NK-92 treated with Interleukin-12 subunit alpha and Interleukin-12 subunit beta, amount 100 ng/mL, for 24 hours (cell line): ENCODE results near the gene HMG20B.
"Not testable (repeated sequence)": the region's sequence is repeated elsewhere in the genome, so short reads cannot be mapped to it uniquely, and the experiment has no call there.

Experiments
- DNase-seq: peaks from one replicate; lab custom pipeline; 2025; lab: John Stamatoyannopoulos, UW

HMG20B gene

GRCh38 chr19:3584036-3584802 lies 11.5 kb downstream of the HMG20B start:
- not testable (repeated sequence) for DNase-seq

DNA sequence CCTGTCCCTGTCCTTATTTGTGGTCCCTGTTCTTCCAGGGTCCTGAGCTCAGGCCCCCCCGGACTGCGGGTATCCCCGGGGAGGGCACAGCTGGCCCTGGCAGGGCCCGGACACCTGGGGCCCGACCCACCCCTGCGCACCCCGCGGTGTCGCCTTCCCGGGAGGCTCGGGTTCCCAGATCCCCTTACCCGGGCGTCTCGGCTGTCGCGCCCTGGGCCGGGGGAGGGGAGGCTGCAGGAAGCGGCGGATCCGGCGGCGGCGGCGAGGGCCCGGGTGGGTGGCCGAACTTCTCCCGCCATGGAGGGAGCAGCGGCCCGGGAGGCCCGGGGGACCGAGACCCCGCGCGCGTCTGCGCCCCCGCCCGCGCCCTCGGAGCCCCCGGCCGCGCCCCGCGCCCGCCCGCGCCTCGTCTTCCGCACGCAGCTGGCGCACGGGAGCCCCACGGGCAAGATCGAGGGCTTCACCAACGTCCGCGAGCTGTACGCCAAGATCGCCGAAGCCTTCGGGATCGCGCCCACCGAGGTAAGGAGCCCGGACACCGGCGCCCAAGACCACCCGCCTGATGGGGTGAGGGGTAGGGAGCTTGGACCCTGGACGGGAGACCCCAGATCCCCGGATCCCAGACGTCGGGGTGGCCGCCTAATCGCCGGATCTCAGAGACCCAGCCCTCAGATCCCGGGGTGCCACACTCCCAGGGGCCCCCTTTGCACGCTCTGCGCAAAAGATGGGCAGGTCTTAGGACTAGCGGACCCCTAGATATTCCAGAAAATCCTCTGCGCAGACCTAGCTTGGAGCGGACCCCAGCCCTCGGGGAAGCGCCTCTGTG lies 12.8 kb downstream of the HMG20B start, which contains the start of gene GIPC3:
Gene GIPC3, plus strand, starts transcription at position 178 of the 826 bp plus-strand sequence. Its CDS starts 120 bp downstream, at position 298.
- DNase-seq: no peak

DNA sequence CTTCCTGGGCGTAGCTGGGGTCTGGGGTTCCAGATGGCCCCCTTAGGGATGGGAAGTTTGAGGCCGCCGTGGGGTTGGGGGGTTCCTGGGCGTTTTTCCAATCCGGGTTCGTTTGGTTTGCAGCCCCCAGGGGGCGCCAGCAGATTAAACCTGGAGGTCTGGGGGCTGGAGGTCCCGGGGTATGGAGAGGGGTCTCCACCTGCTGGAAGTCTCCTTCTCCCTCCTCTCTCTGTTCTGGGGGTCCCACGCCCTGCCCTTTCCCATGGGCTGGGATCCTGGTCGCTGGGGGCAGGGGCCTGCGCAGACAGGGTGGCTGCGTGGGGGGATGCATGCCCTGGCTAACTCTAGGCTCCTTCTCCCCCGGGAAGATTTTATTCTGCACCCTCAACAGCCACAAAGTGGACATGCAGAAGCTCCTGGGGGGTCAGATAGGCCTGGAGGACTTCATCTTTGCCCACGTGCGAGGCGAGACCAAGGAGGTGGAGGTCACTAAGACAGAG lies 13.4 kb downstream of the HMG20B start:
- DNase-seq: no peak

- no peak for DNase-seq
These were observed 14.1 kb downstream of the HMG20B start for GRCh38 chr19:3586707-3587346.

DNA sequence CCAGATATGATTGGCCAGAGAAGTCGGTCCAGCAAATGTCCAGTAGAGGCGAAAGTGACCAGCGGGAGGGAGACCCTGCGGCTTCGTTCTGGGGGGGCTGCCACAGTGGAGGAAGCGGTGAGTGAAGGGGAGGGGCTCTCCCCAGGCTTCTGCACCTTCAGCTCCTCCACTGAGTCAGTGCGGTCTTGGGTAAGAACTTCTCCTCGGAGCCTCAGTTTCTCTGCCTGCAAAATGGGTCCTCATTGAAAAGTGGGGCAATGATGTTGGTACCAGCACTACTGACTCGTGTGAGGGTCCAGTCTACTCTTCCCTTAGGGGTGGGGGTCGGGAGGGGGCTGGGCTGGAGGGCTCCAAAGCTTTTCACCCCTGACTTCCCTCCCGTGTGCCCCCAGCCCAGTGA lies 16.7 kb downstream of the HMG20B start:
- no peak for DNase-seq

GRCh38 chr19:3589949-3590348 lies 17.2 kb downstream of the HMG20B start:
- no peak for DNase-seq

DNA sequence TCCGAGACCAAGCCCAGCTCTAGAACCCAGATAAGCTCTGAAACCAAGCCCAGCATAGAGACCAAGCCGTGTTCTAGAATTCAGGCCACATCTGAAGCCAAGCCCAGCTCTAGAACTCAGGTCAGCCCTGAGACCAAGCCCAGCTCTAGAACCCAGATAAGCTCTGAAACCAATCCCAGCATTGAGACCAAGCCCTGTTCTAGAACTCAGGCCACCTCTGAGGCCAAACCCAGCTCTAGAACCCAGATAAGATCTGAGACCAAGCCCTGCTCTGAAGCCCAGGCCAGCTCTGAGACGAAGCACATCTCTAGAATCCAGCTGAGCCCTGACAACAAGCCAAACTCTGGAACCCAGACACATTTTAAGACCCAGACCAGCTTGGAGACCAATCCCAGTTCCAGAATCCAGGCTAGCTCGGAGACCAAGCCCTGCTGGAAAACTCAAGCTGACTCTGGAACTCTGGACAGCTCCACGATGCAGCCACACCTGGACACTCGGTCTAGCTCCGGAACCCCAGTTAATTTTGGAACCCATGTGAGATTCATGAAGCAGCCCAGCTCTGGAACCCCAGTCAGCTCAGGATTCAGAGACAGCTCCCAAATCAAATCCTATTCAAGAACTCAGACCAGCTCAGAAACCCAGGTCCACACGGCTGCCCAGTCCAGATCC lies 18.4 kb downstream of the HMG20B start:
- no peak for DNase-seq

GRCh38 chr19:3591876-3592613 lies 19.3 kb downstream of the HMG20B start:
- no peak for DNase-seq

- DNase-seq: no peak
These were observed 20.4 kb downstream of the HMG20B start for GRCh38 chr19:3593156-3593555.

DNA sequence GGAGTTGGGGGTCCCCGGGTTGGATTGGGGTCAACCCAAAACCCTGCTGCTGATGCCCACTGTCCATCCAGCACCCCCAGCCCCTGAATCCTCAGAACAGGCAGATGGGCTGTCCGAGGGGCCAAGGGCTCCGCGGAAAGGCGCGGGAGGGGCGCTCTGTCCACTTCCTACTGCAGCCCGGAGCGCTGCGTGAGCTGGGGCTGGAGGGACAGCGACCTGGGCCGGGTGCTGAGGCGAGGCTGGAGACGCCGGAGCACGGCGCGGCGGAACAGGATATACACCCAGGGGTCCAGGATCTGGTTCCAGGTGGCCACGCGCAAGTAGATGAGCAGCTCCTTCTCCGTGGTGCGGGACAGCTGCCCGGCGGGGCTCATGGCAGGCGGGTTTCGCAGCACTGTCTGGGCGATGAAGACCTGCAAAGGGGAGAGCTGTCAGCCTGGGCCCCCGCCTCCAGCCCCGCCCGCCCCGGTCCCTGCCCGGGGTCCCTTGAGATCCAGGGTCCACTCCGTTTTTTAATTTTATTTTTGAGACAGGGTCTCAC lies 22.8 kb downstream of the HMG20B start:
- no peak for DNase-seq

DNA sequence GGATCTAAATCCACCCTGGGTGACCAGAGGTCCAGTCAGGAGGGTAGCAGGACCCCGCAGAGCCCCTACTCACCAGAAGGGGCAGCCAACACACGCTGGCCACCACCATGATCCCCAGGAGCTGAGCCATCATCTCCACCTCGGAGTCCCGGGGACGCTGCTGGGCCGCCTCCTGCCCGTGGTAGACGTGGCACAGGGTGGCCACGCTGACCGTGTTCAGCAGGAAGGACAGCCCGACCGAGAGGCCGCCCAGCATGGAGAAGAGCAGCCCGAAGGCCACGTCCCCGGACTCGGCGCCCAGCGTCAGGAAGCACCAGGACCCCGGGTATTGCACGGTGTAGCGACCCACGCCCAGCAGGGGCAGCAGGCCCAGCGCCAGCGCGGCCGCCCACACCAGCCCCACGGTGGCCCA lies 27.0 kb downstream of the HMG20B start:
- DNase-seq: no peak

DNA sequence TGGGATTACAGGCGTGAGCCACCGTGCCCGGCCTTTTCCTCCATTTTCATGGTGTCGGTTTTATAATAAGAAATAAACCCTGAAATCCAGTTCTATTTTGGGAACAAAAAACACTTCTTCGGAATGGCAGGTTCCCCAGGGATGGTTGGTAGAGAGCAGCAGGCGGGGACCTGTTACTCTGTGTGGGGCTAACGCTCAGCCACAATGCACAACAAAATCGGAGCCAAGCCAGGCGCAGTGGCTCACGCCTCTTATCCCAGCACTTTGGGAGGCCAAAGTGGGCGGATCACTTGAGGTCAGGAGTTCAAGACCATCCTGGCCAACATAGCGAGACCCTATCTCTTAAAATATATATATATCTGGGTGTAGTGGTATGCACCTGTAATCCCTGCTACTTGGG lies 28.3 kb downstream of the HMG20B start:
- no peak for DNase-seq

DNA sequence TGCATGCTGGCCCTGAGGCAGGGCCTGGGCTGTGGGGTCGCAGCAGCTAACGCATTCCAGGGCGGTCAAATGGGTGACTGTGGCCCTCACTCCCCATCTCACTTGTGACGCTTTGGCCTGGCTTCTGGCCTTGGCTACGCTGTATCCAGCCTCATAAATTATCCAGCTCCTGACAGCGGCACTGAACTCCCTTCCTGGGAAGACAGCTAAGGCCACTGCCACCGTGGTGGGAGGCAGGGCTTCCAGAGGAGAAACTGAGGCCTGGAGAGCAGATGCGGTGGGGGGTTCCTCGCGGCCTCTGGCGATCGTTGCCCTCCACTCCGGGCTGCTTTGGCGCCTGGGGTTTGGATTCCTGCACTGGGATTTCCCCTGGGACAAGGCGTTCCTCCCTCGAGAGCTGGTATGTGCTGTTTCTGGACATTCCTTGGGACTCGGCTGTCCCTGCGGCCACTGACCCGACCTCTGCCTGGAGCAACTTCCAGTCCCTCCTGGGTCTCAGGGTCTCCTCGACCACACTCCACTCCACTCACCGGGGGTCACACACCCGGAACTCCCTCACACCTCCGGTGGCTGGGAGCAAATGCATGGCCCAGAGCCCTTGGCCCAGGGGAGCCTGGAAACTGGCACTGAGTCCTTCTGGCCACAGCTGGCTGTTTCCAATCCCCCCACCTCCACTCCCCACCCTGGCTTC lies 30.5 kb downstream of the HMG20B start:
- no peak for DNase-seq

GRCh38 chr19:3604227-3604986 lies 31.7 kb downstream of the HMG20B start:
- DNase-seq: no peak

- DNase-seq: no peak
These were observed 32.2 kb downstream of the HMG20B start for GRCh38 chr19:3604987-3605343.

DNA sequence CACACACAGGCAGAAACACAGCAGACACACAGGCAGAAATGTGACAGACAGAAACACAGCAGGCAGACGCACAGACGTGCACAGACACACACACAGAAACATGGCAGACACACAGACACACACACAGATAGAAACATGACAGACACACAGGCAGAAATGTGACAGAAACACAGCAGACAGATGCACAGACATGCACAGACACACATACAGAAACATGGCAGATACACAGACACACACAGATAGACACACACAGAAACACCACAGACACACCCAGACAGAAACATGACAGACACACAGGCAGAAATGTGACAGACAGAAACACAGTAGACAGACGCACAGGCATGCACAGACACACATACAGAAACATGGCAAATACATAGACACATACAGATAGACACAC lies 32.6 kb downstream of the HMG20B start:
- no peak for DNase-seq

GRCh38 chr19:3605770-3606169 lies 33.0 kb downstream of the HMG20B start:
- DNase-seq: no peak

- DNase-seq: no peak
These were observed 33.5 kb downstream of the HMG20B start for GRCh38 chr19:3606174-3606689.

DNA sequence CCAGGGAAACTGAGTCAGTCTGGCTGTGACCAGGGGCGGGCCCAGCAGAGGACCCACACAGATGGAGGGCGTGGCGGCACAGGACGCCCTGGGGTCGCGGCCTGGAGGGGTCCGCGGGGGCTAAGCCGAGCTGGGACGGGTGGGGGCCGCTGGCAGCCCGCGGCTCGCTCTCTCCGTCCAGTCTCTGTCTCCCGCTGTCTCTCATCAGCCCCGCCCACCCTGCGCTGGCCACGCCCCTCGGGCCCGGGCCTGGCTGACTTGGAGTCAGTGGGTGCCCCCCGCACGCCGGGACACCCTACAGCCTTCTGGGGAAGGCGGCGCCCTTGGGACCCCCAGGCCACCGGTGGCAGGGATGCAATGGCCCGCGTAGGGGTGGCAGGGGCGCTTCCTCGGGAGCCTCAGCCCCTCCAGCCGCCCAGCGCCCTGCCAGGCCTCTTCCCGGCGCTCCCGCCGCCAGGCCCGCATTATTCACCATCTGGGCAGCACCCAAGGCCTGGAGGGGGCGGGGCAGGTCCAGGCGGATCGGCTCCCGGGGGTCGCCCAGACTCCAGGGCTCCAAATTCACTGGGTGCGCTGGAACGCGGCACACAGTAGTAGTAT lies 34.0 kb downstream of the HMG20B start, which contains the start of gene TBXA2R:
Gene TBXA2R, minus strand, starts transcription at position 186 of the 600 bp plus-strand sequence. CDS start 6,241 bp downstream, outside the sequence.
- DNase-seq: no peak
